GM19025 (cell line): ENCODE data around the gene SLC17A2.
A peak's percentile ranks its signal among the peaks of the same experiment; 100 is the strongest.

Source experiments
- ATAC-seq: cut with Tn5 transposase; IDR thresholded peaks from one replicate; pipeline ENCODE4 v1.9.1; 2021; ENCODE audit warnings: mild to moderate bottlenecking, low read depth, moderate library complexity; ENCODE audit not compliant: unreplicated experiment

Gene SLC17A2, protein sequence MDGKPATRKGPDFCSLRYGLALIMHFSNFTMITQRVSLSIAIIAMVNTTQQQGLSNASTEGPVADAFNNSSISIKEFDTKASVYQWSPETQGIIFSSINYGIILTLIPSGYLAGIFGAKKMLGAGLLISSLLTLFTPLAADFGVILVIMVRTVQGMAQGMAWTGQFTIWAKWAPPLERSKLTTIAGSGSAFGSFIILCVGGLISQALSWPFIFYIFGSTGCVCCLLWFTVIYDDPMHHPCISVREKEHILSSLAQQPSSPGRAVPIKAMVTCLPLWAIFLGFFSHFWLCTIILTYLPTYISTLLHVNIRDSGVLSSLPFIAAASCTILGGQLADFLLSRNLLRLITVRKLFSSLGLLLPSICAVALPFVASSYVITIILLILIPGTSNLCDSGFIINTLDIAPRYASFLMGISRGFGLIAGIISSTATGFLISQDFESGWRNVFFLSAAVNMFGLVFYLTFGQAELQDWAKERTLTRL

GRCh38 chr6:25930532-25931410, at the start of gene SLC17A2:
TSS of gene SLC17A2 (minus strand) at chr6:25930691. CDS start at chr6:25925796, 4,895 bp downstream.
- no peak for ATAC-seq

GRCh38 chr6:25975923-25976560, 45.6 kb upstream of the SLC17A2 start:
- no peak for ATAC-seq

DNA sequence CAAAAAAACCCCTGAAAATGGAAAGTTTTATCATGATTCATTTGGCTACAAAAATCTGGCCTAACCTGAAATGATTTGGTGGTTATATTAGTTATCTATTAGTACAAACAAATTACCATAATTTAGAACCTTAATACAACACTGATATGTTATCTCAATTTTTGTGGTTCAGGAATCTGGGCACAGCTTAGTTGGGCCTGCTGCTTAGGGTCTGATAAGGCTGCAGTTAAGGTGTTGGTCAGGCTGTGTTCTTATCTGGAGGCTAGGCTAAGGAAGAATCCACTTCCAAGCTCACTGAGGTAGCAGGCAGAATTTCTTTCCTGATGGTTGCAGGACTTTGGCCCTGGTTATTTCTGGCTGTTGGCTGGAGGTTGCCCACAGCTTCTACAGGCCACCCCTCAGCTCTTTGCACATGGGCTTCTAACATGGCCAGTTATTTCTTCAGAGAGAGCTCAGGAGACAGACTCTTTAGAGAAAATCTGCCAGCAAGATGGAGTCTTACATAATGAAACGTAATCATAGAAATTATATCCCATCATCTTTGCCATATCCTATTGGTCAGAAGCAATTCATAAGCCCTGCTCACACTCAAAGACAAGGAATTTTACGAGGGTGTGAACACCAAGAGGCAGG, 43.5 kb upstream of the SLC17A2 start:
- ATAC-seq = no peak

DNA sequence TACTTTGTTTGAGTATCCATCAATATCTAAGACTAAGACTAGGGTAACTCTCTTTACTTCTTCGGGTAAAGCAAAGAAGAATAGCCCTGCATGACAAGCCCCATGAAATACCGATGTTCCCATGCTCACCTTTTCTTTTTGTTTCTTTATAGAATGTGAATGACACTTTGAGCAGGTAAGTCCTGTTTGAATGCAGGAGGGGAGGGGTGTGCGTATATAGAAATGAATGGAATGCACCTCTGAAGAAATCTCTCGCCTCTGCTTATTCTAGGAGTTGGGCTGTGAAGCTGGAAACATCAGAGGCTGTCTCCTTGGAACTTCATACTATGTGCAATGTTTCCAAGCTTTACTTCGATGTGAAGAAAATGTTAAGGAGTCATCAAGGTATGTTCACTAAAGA, 42.4 kb upstream of the SLC17A2 start:
- ATAC-seq = no peak

- ATAC-seq = no peak
These were observed 41.6 kb upstream of the SLC17A2 start for GRCh38 chr6:25972128-25972527.

DNA sequence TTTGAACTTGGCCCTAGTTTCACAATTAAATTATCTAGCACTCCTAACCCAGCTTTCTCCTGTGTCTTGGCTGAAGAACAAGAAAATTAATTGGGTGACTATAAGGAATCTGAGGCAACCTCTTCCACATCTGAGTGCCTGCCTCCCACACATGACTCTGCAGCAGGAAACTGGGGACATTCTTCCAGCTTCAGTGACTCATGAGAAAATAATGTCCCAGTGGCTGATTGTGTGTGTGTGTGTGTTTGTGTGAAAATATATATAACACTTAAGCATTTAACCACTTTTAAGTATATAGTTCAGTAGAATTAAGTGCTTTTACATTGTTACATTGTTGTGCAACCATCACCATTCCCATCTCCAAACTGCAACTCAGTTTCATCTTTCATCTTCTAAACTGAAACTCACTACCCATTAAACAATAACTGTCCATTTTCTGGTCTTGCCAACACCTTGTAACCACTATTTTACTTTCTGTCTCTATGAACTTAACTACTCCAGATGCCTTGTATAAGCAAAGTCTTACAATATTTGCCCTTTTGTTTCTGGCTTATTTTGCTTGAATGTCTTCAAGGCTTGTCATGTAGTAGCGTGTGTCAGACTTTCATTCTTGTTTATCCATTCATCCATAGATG, 40.8 kb upstream of the SLC17A2 start:
- ATAC-seq = no peak

- ATAC-seq = no peak
These were observed 38.3 kb upstream of the SLC17A2 start for GRCh38 chr6:25968769-25969168.

DNA sequence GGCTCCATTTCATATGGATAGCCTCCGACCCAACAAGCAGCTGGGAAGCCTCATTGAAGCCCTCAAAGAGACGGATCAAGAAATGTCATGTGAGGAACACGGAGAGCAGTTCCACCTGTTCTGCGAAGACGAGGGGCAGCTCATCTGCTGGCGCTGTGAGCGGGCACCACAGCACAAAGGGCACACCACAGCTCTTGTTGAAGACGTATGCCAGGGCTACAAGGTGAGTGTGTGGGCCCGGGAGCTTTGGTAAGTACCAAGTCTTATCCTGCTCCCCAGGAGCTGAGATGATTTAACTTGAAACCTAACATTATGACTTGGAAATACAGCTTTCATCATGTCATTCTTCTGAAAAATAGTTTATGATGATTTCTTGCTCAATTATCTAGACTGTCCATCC, 36.2 kb upstream of the SLC17A2 start:
- no peak for ATAC-seq

DNA sequence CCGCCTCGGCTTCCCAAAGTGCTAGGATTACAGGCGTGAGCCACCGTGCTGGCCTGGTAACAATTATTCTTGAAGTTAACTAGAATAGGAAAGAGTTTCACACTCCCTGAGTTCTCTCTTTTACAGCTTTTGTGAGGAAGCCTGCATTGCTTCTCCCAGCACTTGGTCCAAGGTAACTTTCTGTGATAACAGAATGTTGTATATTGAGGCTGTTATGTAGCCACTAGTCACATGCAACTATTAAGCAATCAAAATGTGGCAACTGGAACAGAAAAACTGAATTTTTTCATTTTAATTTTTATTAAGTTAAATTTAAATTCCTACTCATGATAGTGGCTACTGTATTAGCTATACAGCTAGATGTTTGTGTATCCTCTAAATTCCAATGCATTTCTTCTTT, 34.6 kb upstream of the SLC17A2 start:
- ATAC-seq = no peak

DNA sequence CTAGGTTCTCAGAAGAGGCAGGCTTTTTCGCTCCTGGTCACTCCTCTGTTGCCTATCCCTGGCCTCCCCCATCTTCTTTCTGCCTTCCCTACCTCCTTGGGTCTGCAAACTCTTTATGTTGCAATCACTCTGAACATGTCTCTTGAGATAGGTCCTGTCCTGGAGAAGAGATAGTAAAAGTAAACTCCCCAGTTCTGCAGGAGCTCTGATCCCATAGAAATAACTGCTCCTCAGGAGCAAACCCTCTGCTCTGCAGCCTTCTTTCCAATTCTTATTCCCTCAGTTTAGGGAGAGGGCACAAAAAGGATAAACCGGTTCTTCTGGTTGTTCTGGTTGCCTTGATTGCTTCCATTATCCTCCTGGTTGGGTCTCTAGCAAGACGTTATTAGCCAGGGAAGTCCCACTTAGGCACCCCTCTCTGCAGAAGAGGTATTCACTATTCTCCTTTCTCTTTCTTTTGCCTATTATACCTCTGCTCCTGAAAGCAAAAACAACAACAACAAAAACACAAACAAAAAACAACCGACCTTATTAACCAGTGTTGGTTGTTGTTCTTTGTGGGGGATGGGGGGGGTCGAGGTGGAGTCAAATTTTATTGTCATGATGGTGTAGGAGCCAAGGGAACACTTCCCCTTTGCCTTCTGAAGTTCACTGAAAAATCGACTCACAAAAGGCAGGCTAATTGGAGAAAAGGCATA, 33.1 kb upstream of the SLC17A2 start:
- ATAC-seq = no peak

DNA sequence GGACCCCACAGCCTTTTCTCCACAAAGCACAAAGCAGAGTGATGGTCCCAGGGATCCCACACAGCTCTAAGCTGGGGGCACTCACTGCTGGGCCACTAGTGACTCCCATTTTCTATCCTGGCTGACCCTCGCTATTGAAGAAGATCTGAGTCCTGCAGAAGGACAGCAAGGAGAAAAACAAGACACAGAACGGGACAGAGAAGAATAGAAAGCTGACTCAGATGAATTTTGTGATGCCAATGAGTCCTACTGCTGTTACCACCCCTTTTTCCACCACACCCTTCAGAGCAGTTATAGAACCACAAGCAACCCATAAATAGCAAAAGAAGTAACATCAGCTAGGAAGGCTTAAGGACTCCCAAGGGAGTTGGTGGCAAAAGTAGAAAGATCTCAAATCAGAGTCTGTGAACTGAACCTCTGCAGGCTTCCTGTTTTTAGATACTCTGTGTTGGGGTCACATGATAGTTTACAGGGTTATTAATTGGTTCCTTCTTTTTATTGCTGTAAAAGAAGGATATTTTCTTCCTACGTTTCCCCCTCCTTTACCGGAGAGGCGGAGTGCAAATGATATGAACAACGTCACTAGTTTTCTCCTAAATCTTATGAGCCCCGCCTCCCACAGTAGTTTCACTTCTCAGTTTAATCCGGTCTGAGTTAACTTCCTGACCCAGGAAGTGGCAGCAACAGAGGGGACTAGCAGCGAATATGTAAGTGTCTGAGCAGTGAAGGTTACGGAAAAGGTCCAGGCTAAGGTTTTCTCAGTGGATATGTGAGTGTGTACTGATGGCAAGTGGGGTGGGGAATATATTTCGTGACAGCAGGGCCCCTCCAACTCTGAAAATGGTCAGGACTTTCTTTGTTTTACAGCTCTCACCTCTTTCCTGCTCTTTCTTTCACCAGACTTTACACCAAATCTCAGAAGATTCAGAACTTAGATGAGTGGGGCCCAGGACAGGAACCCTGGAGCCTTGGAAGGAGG, 31.9 kb upstream of the SLC17A2 start, which contains the start of gene TRIM38:
TSS of gene TRIM38 (plus strand) at position 654 of the 979 bp plus-strand sequence. CDS start 3,721 bp downstream, outside the sequence.
- peak; percentile 66 for ATAC-seq

DNA sequence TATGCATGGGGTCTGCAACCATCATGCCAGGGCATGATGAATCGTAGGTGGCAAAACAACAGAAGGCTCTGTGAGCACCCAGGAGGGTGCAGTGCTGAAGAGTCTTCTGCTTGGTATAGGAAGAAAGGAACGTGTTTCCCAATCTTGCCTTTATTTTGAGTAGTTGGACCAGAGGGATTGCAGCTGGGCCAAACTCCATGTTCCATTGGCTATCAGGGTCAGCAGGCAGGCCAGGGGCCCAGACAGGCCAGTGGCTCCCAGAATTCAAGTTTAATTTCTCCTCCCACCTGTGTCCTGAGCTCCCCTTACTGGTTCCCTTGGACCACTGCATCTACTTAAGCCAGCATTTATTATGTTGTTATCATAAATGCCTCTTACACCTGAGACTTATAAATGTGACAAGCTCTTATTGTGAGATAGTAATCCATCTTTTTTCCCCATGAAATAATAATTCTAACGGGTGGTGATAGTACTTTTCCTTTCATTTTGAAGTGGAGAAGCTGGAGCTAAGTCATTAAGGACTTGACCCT, 31.2 kb upstream of the SLC17A2 start:
- ATAC-seq = no peak

- no peak for ATAC-seq
These were observed 30.2 kb upstream of the SLC17A2 start for GRCh38 chr6:25960734-25961133.

- ATAC-seq = no peak
These were observed 29.5 kb upstream of the SLC17A2 start for GRCh38 chr6:25959890-25960536.

- ATAC-seq = no peak
These were observed 28.2 kb upstream of the SLC17A2 start for GRCh38 chr6:25958700-25959162.

GRCh38 chr6:25956226-25956625, 25.7 kb upstream of the SLC17A2 start:
- ATAC-seq = no peak

DNA sequence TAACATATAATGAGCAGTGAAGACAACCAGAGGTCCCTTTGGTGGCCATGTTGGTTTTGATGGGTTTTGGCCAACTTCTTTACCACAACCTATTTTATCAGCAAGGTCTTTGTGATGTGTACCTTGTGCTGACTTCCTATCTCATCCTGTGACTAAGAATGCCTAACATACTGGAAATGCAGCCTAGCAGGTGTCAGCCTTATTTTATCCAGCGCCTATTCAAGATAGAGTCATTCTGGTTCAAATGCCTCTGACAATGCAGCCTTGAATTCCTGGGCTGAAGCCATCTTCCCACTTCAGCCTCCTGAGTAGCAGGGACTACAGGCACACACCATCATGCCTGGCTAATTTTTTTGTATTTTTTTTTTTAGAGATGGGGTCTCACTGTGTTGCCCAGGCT, 24.3 kb upstream of the SLC17A2 start:
- ATAC-seq = no peak
